BLaER1 (cell line): Measurements from ENCODE around the gene PTCSC3.

ENCODE experiments used
- H3K27ac ChIP-seq: shearing (Covaris generic); formaldehyde crosslinking; 2 replicates; pipeline ENCODE4 v1.8.1; 2022
- H3K27me3 ChIP-seq: shearing (Covaris generic); formaldehyde crosslinking; 2 replicates; pipeline ENCODE4 v1.8.1; 2022
- H3K36me3 ChIP-seq: shearing (Covaris generic); formaldehyde crosslinking; 2 replicates; pipeline ENCODE4 v1.8.1; 2022
- H3K4me1 ChIP-seq: shearing (Covaris generic); formaldehyde crosslinking; 2 replicates; pipeline ENCODE4 v1.8.1; 2022
- H3K4me2 ChIP-seq: shearing (Covaris generic); formaldehyde crosslinking; 2 replicates; pipeline ENCODE4 v1.8.1; 2022
- H3K4me3 ChIP-seq: shearing (Covaris generic); formaldehyde crosslinking; 2 replicates; pipeline ENCODE4 v1.8.1; 2022
- H3K9ac ChIP-seq: shearing (Covaris generic); formaldehyde crosslinking; 2 replicates; pipeline ENCODE4 v1.8.1; 2022
- H3K9me3 ChIP-seq: shearing (Covaris generic); formaldehyde crosslinking; 2 replicates; pipeline ENCODE4 v1.8.1; 2022
- H4K20me1 ChIP-seq: shearing (Covaris generic); formaldehyde crosslinking; 2 replicates; pipeline ENCODE4 v1.8.1; 2022
- Cebpa-rat ChIP-seq: shearing (Covaris generic); IDR thresholded peaks from 2 replicates; pipeline ENCODE4 v1.8.1; 2022

The PTCSC3 gene

DNA sequence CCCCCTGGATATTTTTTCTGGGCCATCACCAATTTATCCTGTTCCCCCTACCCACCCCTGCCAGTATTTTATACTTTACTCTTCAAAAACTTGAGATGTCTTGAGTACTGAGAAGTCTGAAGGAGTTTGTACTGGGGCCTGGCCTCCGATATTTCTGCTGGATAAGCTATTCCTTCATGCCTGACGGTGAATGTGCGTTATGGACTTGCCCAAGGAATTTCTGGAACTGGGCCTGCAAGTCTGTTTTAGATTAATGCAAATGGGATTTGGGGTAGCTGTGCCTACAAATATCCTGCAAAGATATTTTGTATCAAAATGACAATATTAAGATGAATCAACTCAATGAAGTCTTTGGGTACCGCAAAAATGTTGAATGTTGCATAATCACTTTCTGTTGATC lies at the start of gene PTCSC3:
PTCSC3 (minus strand) TSS at position 199 of the 400 bp plus-strand sequence.
- no peak within 1 kb of the TSS for H3K27ac ChIP-seq
- no peak within 1 kb of the TSS for H3K9ac ChIP-seq
- no peaks in the 10 kb centered on the region for H3K4me1 ChIP-seq
- no peak within 1 kb of the TSS for H3K4me2 ChIP-seq
- H3K36me3 ChIP-seq: no peaks in the 10 kb centered on the region
- no peak within 1 kb of the TSS for H3K4me3 ChIP-seq
- H4K20me1 ChIP-seq: no peaks in the 10 kb centered on the region
- TF ChIP-seq Cebpa-rat: no peak
- no peaks in the 10 kb centered on the region for H3K27me3 ChIP-seq
- no peaks in the 10 kb centered on the region for H3K9me3 ChIP-seq

- H4K20me1 ChIP-seq: no peaks in the 10 kb centered on the region
- no peak for TF ChIP-seq Cebpa-rat
- H3K9me3 ChIP-seq: no peaks in the 10 kb centered on the region
- no peak overlapping the region for H3K9ac ChIP-seq
- H3K4me3 ChIP-seq: no peak overlapping the region
- no peak overlapping the region for H3K27ac ChIP-seq
- no peaks in the 10 kb centered on the region for H3K4me1 ChIP-seq
- H3K27me3 ChIP-seq: no peaks in the 10 kb centered on the region
- no peaks in the 10 kb centered on the region for H3K36me3 ChIP-seq
- no peak overlapping the region for H3K4me2 ChIP-seq
These were observed 49.6 kb upstream of the PTCSC3 start for GRCh38 chr14:36226164-36226563.

DNA sequence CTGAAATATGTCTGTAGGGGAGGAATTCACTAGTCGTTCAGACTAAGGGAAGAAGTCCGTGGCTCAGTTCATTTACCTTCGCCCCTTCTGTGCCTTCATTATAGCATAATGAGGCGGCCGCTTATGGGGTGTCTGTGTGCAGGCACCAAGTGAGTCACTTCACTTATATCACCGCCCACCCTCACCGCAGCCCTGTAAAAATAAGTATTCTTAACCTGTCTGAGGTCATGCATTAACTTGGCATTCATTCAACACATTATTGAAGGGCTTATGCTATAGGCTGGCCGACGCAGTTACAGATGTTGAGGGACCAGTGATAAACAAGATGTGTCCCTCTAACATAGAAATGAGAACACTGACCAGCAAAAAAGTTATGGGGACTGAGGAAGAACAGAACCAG lies 47.7 kb upstream of the PTCSC3 start:
- no peak for TF ChIP-seq Cebpa-rat
- no peaks in the 10 kb centered on the region for H3K36me3 ChIP-seq
- H3K27me3 ChIP-seq: no peaks in the 10 kb centered on the region
- H3K4me1 ChIP-seq: no peaks in the 10 kb centered on the region
- H3K4me3 ChIP-seq: no peak overlapping the region
- H3K27ac ChIP-seq: no peak overlapping the region
- H3K9ac ChIP-seq: no peak overlapping the region
- H3K9me3 ChIP-seq: no peaks in the 10 kb centered on the region
- H3K4me2 ChIP-seq: no peak overlapping the region
- H4K20me1 ChIP-seq: no peaks in the 10 kb centered on the region

GRCh38 chr14:36223558-36223957 lies 47.0 kb upstream of the PTCSC3 start:
- H3K4me2 ChIP-seq: no peak overlapping the region
- no peaks in the 10 kb centered on the region for H3K9me3 ChIP-seq
- H3K27ac ChIP-seq: no peak overlapping the region
- H3K4me3 ChIP-seq: no peak overlapping the region
- TF ChIP-seq Cebpa-rat: no peak
- H3K4me1 ChIP-seq: no peaks in the 10 kb centered on the region
- no peaks in the 10 kb centered on the region for H3K36me3 ChIP-seq
- H3K9ac ChIP-seq: no peak overlapping the region
- H3K27me3 ChIP-seq: no peaks in the 10 kb centered on the region
- H4K20me1 ChIP-seq: no peaks in the 10 kb centered on the region

DNA sequence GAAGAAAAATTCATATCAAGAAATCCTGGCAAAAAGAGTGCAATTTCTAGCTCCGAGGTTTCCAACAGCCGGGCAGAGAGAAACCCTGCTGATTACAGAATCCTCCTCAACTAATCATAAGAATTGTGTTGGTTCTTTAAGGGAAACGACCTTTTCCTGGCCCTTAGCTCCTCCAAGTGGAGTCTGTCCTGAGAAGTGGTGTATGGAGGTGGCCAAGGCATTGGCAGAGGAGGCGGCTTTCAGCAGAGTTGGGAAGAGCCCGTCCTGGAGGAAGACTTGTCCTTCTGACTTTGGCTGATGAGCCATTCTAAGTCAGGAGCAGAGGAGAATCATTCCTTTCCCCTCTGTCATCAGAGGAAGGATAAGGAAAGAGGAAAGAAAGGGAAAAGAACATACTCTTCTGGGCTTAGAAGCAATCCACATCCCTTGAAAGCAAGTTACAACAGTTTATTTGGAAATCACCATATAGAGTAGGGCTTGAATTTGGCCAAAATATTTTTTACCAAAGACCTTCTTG lies 46.5 kb upstream of the PTCSC3 start:
- H3K4me3 ChIP-seq: no peak overlapping the region
- H3K36me3 ChIP-seq: no peaks in the 10 kb centered on the region
- H3K27ac ChIP-seq: no peak overlapping the region
- no peak overlapping the region for H3K4me2 ChIP-seq
- H3K9ac ChIP-seq: no peak overlapping the region
- no peaks in the 10 kb centered on the region for H4K20me1 ChIP-seq
- no peaks in the 10 kb centered on the region for H3K27me3 ChIP-seq
- H3K4me1 ChIP-seq: no peaks in the 10 kb centered on the region
- TF ChIP-seq Cebpa-rat: no peak
- H3K9me3 ChIP-seq: no peaks in the 10 kb centered on the region

GRCh38 chr14:36222337-36222736 lies 45.8 kb upstream of the PTCSC3 start:
- no peaks in the 10 kb centered on the region for H3K36me3 ChIP-seq
- H3K4me1 ChIP-seq: no peaks in the 10 kb centered on the region
- H3K9me3 ChIP-seq: no peaks in the 10 kb centered on the region
- no peak overlapping the region for H3K9ac ChIP-seq
- H3K4me2 ChIP-seq: no peak overlapping the region
- no peak for TF ChIP-seq Cebpa-rat
- H3K4me3 ChIP-seq: no peak overlapping the region
- no peaks in the 10 kb centered on the region for H4K20me1 ChIP-seq
- H3K27me3 ChIP-seq: no peaks in the 10 kb centered on the region
- no peak overlapping the region for H3K27ac ChIP-seq

DNA sequence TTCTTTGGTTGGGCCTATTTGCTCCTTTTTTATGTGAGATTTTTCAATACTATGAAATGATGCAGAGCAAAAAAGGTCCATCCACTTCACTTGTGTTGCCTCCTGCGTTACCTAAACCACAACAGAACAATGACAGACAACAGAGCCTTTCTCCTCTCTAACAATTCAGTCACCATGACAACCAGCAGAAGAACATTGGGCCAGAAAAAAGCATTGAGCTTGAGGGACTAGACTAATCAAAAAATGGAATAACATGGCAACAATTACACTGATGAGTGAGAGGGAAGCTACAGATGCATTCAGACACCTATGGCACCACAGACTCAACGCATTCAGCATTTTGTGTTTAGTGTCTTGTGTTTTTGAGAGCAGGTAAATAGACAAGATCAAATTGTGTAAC lies 44.6 kb upstream of the PTCSC3 start:
- no peak overlapping the region for H3K9ac ChIP-seq
- H3K9me3 ChIP-seq: no peaks in the 10 kb centered on the region
- H3K4me3 ChIP-seq: no peak overlapping the region
- H3K4me1 ChIP-seq: no peaks in the 10 kb centered on the region
- H3K27ac ChIP-seq: no peak overlapping the region
- H3K4me2 ChIP-seq: no peak overlapping the region
- no peaks in the 10 kb centered on the region for H3K27me3 ChIP-seq
- no peaks in the 10 kb centered on the region for H3K36me3 ChIP-seq
- TF ChIP-seq Cebpa-rat: no peak
- H4K20me1 ChIP-seq: no peaks in the 10 kb centered on the region

DNA sequence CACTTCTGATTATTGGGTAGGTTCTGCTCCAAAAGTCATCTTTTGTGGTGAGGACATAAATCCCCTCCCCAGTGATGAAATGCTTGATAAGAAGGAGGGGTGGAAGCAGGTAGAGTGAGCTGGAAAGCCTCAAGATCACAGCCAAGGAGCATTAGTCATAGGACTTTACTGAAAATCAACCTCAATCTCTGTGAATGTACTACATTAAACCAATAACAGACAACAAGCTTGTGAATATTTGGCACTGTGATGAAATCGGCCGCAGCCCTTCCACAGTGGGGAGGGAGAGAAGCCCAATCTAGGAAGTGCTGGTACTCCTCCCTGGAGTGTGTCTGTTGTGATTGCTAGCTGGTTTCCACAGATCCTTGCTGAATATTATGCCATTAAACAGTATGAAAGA lies 41.2 kb upstream of the PTCSC3 start:
- no peak overlapping the region for H3K27ac ChIP-seq
- no peaks in the 10 kb centered on the region for H4K20me1 ChIP-seq
- no peaks in the 10 kb centered on the region for H3K9me3 ChIP-seq
- H3K4me1 ChIP-seq: no peaks in the 10 kb centered on the region
- H3K9ac ChIP-seq: no peak overlapping the region
- H3K36me3 ChIP-seq: no peaks in the 10 kb centered on the region
- H3K4me3 ChIP-seq: no peak overlapping the region
- H3K27me3 ChIP-seq: no peaks in the 10 kb centered on the region
- no peak overlapping the region for H3K4me2 ChIP-seq
- no peak for TF ChIP-seq Cebpa-rat

DNA sequence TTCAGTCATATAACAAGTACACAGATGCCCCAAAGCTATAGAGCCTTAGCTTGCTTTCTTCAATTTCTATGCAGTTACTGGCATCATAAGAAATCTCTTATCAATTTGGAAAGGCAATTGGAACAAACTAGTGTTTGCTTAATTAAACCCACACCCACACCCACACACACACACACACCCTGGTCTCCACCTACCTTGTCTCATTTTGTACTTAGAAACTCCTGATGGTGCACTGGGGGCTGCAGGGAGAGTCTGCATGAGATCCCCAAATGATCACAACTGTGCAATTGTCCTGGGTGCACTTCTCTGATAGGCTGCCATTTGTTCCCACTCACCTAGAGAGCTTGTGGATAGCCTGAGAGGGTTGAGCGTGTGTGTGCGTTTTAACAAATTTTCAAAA lies 40.5 kb upstream of the PTCSC3 start:
- no peak overlapping the region for H3K9ac ChIP-seq
- no peak overlapping the region for H3K4me2 ChIP-seq
- H3K27me3 ChIP-seq: no peaks in the 10 kb centered on the region
- H4K20me1 ChIP-seq: no peaks in the 10 kb centered on the region
- no peak for TF ChIP-seq Cebpa-rat
- no peaks in the 10 kb centered on the region for H3K4me1 ChIP-seq
- no peak overlapping the region for H3K4me3 ChIP-seq
- H3K36me3 ChIP-seq: no peaks in the 10 kb centered on the region
- H3K27ac ChIP-seq: no peak overlapping the region
- no peaks in the 10 kb centered on the region for H3K9me3 ChIP-seq

- Histone ChIP-seq H3K4me2 (no peak overlapping the region), H3K27ac (no peak overlapping the region), H3K36me3 (no peaks in the 10 kb centered on the region), H3K9me3 (no peaks in the 10 kb centered on the region), H3K27me3 (no peaks in the 10 kb centered on the region), H3K4me3 (no peak overlapping the region), H4K20me1 (no peaks in the 10 kb centered on the region), H3K9ac (no peak overlapping the region), H3K4me1 (no peaks in the 10 kb centered on the region)
- TF ChIP-seq Cebpa-rat: no peak
These were observed 38.7 kb upstream of the PTCSC3 start for GRCh38 chr14:36215217-36215598.

- TF ChIP-seq Cebpa-rat: no peak
- H3K9ac ChIP-seq: no peak overlapping the region
- H3K4me3 ChIP-seq: no peak overlapping the region
- no peaks in the 10 kb centered on the region for H4K20me1 ChIP-seq
- H3K36me3 ChIP-seq: no peaks in the 10 kb centered on the region
- no peak overlapping the region for H3K4me2 ChIP-seq
- no peaks in the 10 kb centered on the region for H3K9me3 ChIP-seq
- H3K4me1 ChIP-seq: no peaks in the 10 kb centered on the region
- H3K27ac ChIP-seq: no peak overlapping the region
- H3K27me3 ChIP-seq: no peaks in the 10 kb centered on the region
These were observed 38.1 kb upstream of the PTCSC3 start for GRCh38 chr14:36214476-36215216.
